ENCODE data around the gene TUBGCP3. TPM values are rescaled to one million over a fixed set of nuclear protein-coding genes. Genes with fewer than 3 reads are reported as not detected.

TUBGCP3 gene
- polyA plus RNA-seq, 4 donors, result 5.4 to 21.2 (median 13.2) TPM

- FAIRE-seq, result no peak
- peak; percentile 86 to 94 for DNase-seq
- Histone ChIP-seq H3K27ac (ENCODE audit: low read depth in 1 of 3, low read length in 2 of 3) (peak overlapping the region in 2 of 3 donors; percentile 28 to 72), H3K27me3 (ENCODE audit: control insufficient read depth in 3 of 3, insufficient read depth in 3 of 3, low read length in 3 of 3) (no peaks in the 10 kb centered on the region), H3K36me3 (ENCODE audit: control insufficient read depth in 3 of 3, insufficient read depth in 2 of 3, low read depth in 1 of 3, low read length in 3 of 3) (no peaks in the 10 kb centered on the region), H3K4me3 (ENCODE audit: low read depth in 1 of 3, low read length in 3 of 3) (peak overlapping the region in 2 of 3 donors; percentile 2 to 62), H3K4me1 (ENCODE audit: control insufficient read depth in 3 of 3, insufficient read depth in 2 of 3, low read depth in 1 of 3, low read length in 2 of 3) (no peaks in the 10 kb centered on the region), H3K9me3 (ENCODE audit: control insufficient read depth in 2 of 2, insufficient read depth in 1 of 2, low read depth in 1 of 2, low read length in 1 of 2) (no peaks in the 10 kb centered on the region)
- WGBS, 3 donors, result 2 to 4% (median 3%) methylated on average over 44 to 45 of the region's 45 CpGs
Observed at GRCh38 chr13:112606109-112607001, 18.4 kb upstream of the TUBGCP3 start.

- Histone ChIP-seq H3K4me3 (ENCODE audit: low read depth in 1 of 3, low read length in 3 of 3) (peak overlapping the region in 1 of 3 donors; percentile 62), H3K4me1 (ENCODE audit: control insufficient read depth in 3 of 3, insufficient read depth in 2 of 3, low read depth in 1 of 3, low read length in 2 of 3) (no peaks in the 10 kb centered on the region), H3K27ac (ENCODE audit: low read depth in 1 of 3, low read length in 2 of 3) (no peak overlapping the region), H3K27me3 (ENCODE audit: control insufficient read depth in 3 of 3, insufficient read depth in 3 of 3, low read length in 3 of 3) (no peaks in the 10 kb centered on the region), H3K36me3 (ENCODE audit: control insufficient read depth in 3 of 3, insufficient read depth in 2 of 3, low read depth in 1 of 3, low read length in 3 of 3) (no peaks in the 10 kb centered on the region), H3K9me3 (ENCODE audit: control insufficient read depth in 2 of 2, insufficient read depth in 1 of 2, low read depth in 1 of 2, low read length in 1 of 2) (no peaks in the 10 kb centered on the region)
- FAIRE-seq, result no peak
- 75 to 77% (median 75%) methylated on average over 18 of the region's 18 CpGs for WGBS, 3 donors
- no peak for DNase-seq
Observed at GRCh38 chr13:112605531-112605990, 17.6 kb upstream of the TUBGCP3 start.

GRCh38 chr13:112603641-112604225 is 15.8 kb upstream of the TUBGCP3 start:
- H3K4me3 ChIP-seq (ENCODE audit: low read depth in 1 of 3, low read length in 3 of 3), result no peak overlapping the region
- H3K36me3 ChIP-seq (ENCODE audit: control insufficient read depth in 3 of 3, insufficient read depth in 2 of 3, low read depth in 1 of 3, low read length in 3 of 3), result no peaks in the 10 kb centered on the region
- no peak for FAIRE-seq
- 41 to 64% (median 47%) methylated on average over 5 of the region's 5 CpGs for WGBS, 3 donors
- DNase-seq, result no peak
- no peaks in the 10 kb centered on the region for H3K9me3 ChIP-seq (ENCODE audit: control insufficient read depth in 2 of 2, insufficient read depth in 1 of 2, low read depth in 1 of 2, low read length in 1 of 2)
- H3K4me1 ChIP-seq (ENCODE audit: control insufficient read depth in 3 of 3, insufficient read depth in 2 of 3, low read depth in 1 of 3, low read length in 2 of 3), result no peaks in the 10 kb centered on the region
- H3K27me3 ChIP-seq (ENCODE audit: control insufficient read depth in 3 of 3, insufficient read depth in 3 of 3, low read length in 3 of 3), result no peaks in the 10 kb centered on the region
- no peak overlapping the region for H3K27ac ChIP-seq (ENCODE audit: low read depth in 1 of 3, low read length in 2 of 3)

GRCh38 chr13:112602189-112602588 is 14.2 kb upstream of the TUBGCP3 start:
- DNase-seq, result no peak
- 85 to 88% (median 87%) methylated on average over 8 of the region's 8 CpGs for WGBS, 3 donors
- no peaks in the 10 kb centered on the region for H3K36me3 ChIP-seq (ENCODE audit: control insufficient read depth in 3 of 3, insufficient read depth in 2 of 3, low read depth in 1 of 3, low read length in 3 of 3)
- H3K27me3 ChIP-seq (ENCODE audit: control insufficient read depth in 3 of 3, insufficient read depth in 3 of 3, low read length in 3 of 3), result no peaks in the 10 kb centered on the region
- no peak overlapping the region for H3K27ac ChIP-seq (ENCODE audit: low read depth in 1 of 3, low read length in 2 of 3)
- H3K4me1 ChIP-seq (ENCODE audit: control insufficient read depth in 3 of 3, insufficient read depth in 2 of 3, low read depth in 1 of 3, low read length in 2 of 3), result no peaks in the 10 kb centered on the region
- no peaks in the 10 kb centered on the region for H3K9me3 ChIP-seq (ENCODE audit: control insufficient read depth in 2 of 2, insufficient read depth in 1 of 2, low read depth in 1 of 2, low read length in 1 of 2)
- no peak overlapping the region for H3K4me3 ChIP-seq (ENCODE audit: low read depth in 1 of 3, low read length in 3 of 3)
- FAIRE-seq, result no peak

GRCh38 chr13:112601371-112601770 is 13.4 kb upstream of the TUBGCP3 start:
- Histone ChIP-seq H3K36me3 (ENCODE audit: control insufficient read depth in 3 of 3, insufficient read depth in 2 of 3, low read depth in 1 of 3, low read length in 3 of 3) (no peaks in the 10 kb centered on the region), H3K4me3 (ENCODE audit: low read depth in 1 of 3, low read length in 3 of 3) (no peak overlapping the region), H3K27me3 (ENCODE audit: control insufficient read depth in 3 of 3, insufficient read depth in 3 of 3, low read length in 3 of 3) (no peaks in the 10 kb centered on the region), H3K9me3 (ENCODE audit: control insufficient read depth in 2 of 2, insufficient read depth in 1 of 2, low read depth in 1 of 2, low read length in 1 of 2) (no peaks in the 10 kb centered on the region), H3K27ac (ENCODE audit: low read depth in 1 of 3, low read length in 2 of 3) (no peak overlapping the region), H3K4me1 (ENCODE audit: control insufficient read depth in 3 of 3, insufficient read depth in 2 of 3, low read depth in 1 of 3, low read length in 2 of 3) (no peaks in the 10 kb centered on the region)
- no peak for DNase-seq
- WGBS, 3 donors, result 87 to 92% (median 89%) methylated on average over 14 of the region's 14 CpGs
- no peak for FAIRE-seq

- WGBS, 3 donors, result 76 to 83% (median 79%) methylated on average over 2 of the region's 2 CpGs
- FAIRE-seq (no peak), DNase-seq (no peak)
Observed at GRCh38 chr13:112596235-112596634, 8.3 kb upstream of the TUBGCP3 start.

GRCh38 chr13:112592647-112593046 is 4.7 kb upstream of the TUBGCP3 start:
- Histone ChIP-seq H3K36me3 (ENCODE audit: control insufficient read depth in 3 of 3, insufficient read depth in 2 of 3, low read depth in 1 of 3, low read length in 3 of 3) (no peaks in the 10 kb centered on the region), H3K4me1 (ENCODE audit: control insufficient read depth in 3 of 3, insufficient read depth in 2 of 3, low read depth in 1 of 3, low read length in 2 of 3) (peaks cover 0 to 4% (median 2%) of the 10 kb centered on the region in 3 donors), H3K9me3 (ENCODE audit: control insufficient read depth in 2 of 2, insufficient read depth in 1 of 2, low read depth in 1 of 2, low read length in 1 of 2) (no peaks in the 10 kb centered on the region), H3K27ac (ENCODE audit: low read depth in 1 of 3, low read length in 2 of 3) (peak overlapping the region in 1 of 3 donors; percentile 50), H3K27me3 (ENCODE audit: control insufficient read depth in 3 of 3, insufficient read depth in 3 of 3, low read length in 3 of 3) (no peaks in the 10 kb centered on the region), H3K4me3 (ENCODE audit: low read depth in 1 of 3, low read length in 3 of 3) (no peak overlapping the region)
- DNase-seq (no peak), FAIRE-seq (no peak)
- 82 to 89% (median 84%) methylated on average over 7 of the region's 7 CpGs for WGBS, 3 donors

More at GRCh38 chr13:112596235-112596634, 8.3 kb upstream of the TUBGCP3 start:
- Histone ChIP-seq H3K4me1 (ENCODE audit: control insufficient read depth in 3 of 3, insufficient read depth in 2 of 3, low read depth in 1 of 3, low read length in 2 of 3) (no peaks in the 10 kb centered on the region), H3K27me3 (ENCODE audit: control insufficient read depth in 3 of 3, insufficient read depth in 3 of 3, low read length in 3 of 3) (no peaks in the 10 kb centered on the region), H3K36me3 (ENCODE audit: control insufficient read depth in 3 of 3, insufficient read depth in 2 of 3, low read depth in 1 of 3, low read length in 3 of 3) (no peaks in the 10 kb centered on the region), H3K4me3 (ENCODE audit: low read depth in 1 of 3, low read length in 3 of 3) (no peak overlapping the region), H3K9me3 (ENCODE audit: control insufficient read depth in 2 of 2, insufficient read depth in 1 of 2, low read depth in 1 of 2, low read length in 1 of 2) (no peaks in the 10 kb centered on the region), H3K27ac (ENCODE audit: low read depth in 1 of 3, low read length in 2 of 3) (no peak overlapping the region)

GRCh38 chr13:112592181-112592580 is 4.2 kb upstream of the TUBGCP3 start:
- Histone ChIP-seq H3K9me3 (ENCODE audit: control insufficient read depth in 2 of 2, insufficient read depth in 1 of 2, low read depth in 1 of 2, low read length in 1 of 2) (no peaks in the 10 kb centered on the region), H3K36me3 (ENCODE audit: control insufficient read depth in 3 of 3, insufficient read depth in 2 of 3, low read depth in 1 of 3, low read length in 3 of 3) (no peaks in the 10 kb centered on the region), H3K27ac (ENCODE audit: low read depth in 1 of 3, low read length in 2 of 3) (peak overlapping the region in 1 of 3 donors; percentile 50), H3K27me3 (ENCODE audit: control insufficient read depth in 3 of 3, insufficient read depth in 3 of 3, low read length in 3 of 3) (no peaks in the 10 kb centered on the region), H3K4me1 (ENCODE audit: control insufficient read depth in 3 of 3, insufficient read depth in 2 of 3, low read depth in 1 of 3, low read length in 2 of 3) (peaks cover 0 to 4% (median 2%) of the 10 kb centered on the region in 3 donors), H3K4me3 (ENCODE audit: low read depth in 1 of 3, low read length in 3 of 3) (no peak overlapping the region)
- FAIRE-seq (no peak), DNase-seq (no peak)
- 26 to 70% (median 39%) methylated on average over 7 of the region's 7 CpGs for WGBS, 3 donors
